ENCODE data around the gene PDCD4.

Gene PDCD4

GRCh38 chr10:110931769-110932381, 60.1 kb downstream of the PDCD4 start:
- no peak for DNase-seq

- DNase-seq: no peak
These were observed 60.9 kb downstream of the PDCD4 start for GRCh38 chr10:110932505-110933180.

- DNase-seq: no peak
These were observed 65.0 kb downstream of the PDCD4 start for GRCh38 chr10:110936757-110937156.

GRCh38 chr10:110939419-110939818, 67.7 kb downstream of the PDCD4 start:
- no peak for DNase-seq

GRCh38 chr10:110944792-110945396, 73.2 kb downstream of the PDCD4 start:
- DNase-seq: no peak

- DNase-seq: no peak
These were observed 74.8 kb downstream of the PDCD4 start for GRCh38 chr10:110946496-110946895.

- DNase-seq: no peak
These were observed 75.4 kb downstream of the PDCD4 start for GRCh38 chr10:110947061-110947595.
